Naive thymus-derived CD4-positive, alpha-beta T cell (primary cell): ENCODE measurements around the gene TTC38. TPM values are rescaled to one million over a fixed set of nuclear protein-coding genes. Genes with fewer than 3 reads are reported as not detected.
"Not testable (repeated sequence)": the region's sequence is repeated elsewhere in the genome, so short reads cannot be mapped to it uniquely, and the experiment has no call there.

Experiments
- ATAC-seq: fragments of 150-1000 bp; cut with Tn5 transposase; 2 replicates; pipeline ENCODE4 v1.10.0; 2021; ENCODE audit warnings: mild to moderate bottlenecking, moderate library complexity
- CTCF ChIA-PET: fragments of 350-600 bp; sonication (Branson Sonifier 250); formaldehyde crosslinking; loops from one replicate; lab custom pipeline; 2021; ENCODE audit warnings: antibody characterized with exemption; lab: Charles Lee
- POLR2A ChIA-PET: fragments of 350-600 bp; sonication (Branson Sonifier 250); formaldehyde crosslinking; loops from one replicate; lab custom pipeline; 2021; ENCODE audit warnings: antibody characterized with exemption, inconsistent platforms; lab: Charles Lee
- DNase-seq, 9 donors: peaks; one replicate each; pipeline versions ENCODE4 v3.0.0 to v3.0.0-alpha.2; 2020 to 2022; ENCODE audit warnings: mixed read lengths in 1 of 9
- H3K27ac ChIP-seq: one replicate; pipeline ENCODE4 v1.7.0; 2013; ENCODE audit warnings: mild to moderate bottlenecking, low read depth, low read length, moderate library complexity
- H3K27me3 ChIP-seq, 2 donors: one replicate each; pipeline ENCODE4 v1.7.0; 2013; ENCODE audit warnings: low read length in 2 of 2, mild to moderate bottlenecking in 2 of 2, moderate library complexity in 2 of 2; ENCODE audit not compliant: control insufficient read depth in 2 of 2, insufficient read depth in 2 of 2
- H3K36me3 ChIP-seq, 3 experiments: 1 replicate in 2 of 3; 2 replicates in 1 of 3; pipeline ENCODE4 v1.7.0; 2013; ENCODE audit warnings: low read length in 3 of 3, mild to moderate bottlenecking in 3 of 3, moderate library complexity in 1 of 3; ENCODE audit not compliant: insufficient read depth in 3 of 3, control insufficient read depth in 2 of 3
- H3K4me1 ChIP-seq, 2 donors: one replicate each; pipeline ENCODE4 v1.7.0; 2013; ENCODE audit warnings: low read length in 2 of 2, mild to moderate bottlenecking in 2 of 2, moderate library complexity in 1 of 2; ENCODE audit not compliant: control insufficient read depth in 2 of 2, insufficient read depth in 2 of 2
- H3K4me3 ChIP-seq: 2 replicates; pipeline ENCODE4 v1.7.0; 2013; ENCODE audit warnings: mild to moderate bottlenecking, low read length
- H3K9me3 ChIP-seq, 3 experiments: 1 replicate in 2 of 3; 2 replicates in 1 of 3; pipeline ENCODE4 v1.7.0; 2013; ENCODE audit warnings: low read length in 3 of 3; ENCODE audit not compliant: control insufficient read depth in 2 of 3
- H3K27ac Mint-ChIP-seq, 9 donors: one replicate each; pipeline ENCODE4 v1.8.0; 2020 to 2022; ENCODE audit warnings: mixed read lengths in 9 of 9, mild to moderate bottlenecking in 8 of 9, moderate library complexity in 5 of 9, inconsistent platforms in 2 of 9
- H3K27me3 Mint-ChIP-seq, 5 donors: one replicate each; pipeline ENCODE4 v1.8.0; 2021 to 2022; ENCODE audit warnings: mixed read lengths in 5 of 5, mild to moderate bottlenecking in 1 of 5
- H3K36me3 Mint-ChIP-seq, 5 donors: one replicate each; pipeline ENCODE4 v1.8.0; 2020 to 2022; ENCODE audit warnings: mixed read lengths in 5 of 5, mild to moderate bottlenecking in 3 of 5, inconsistent platforms in 1 of 5
- H3K4me1 Mint-ChIP-seq, 7 donors: one replicate each; pipeline ENCODE4 v1.8.0; 2020 to 2022; ENCODE audit warnings: mixed read lengths in 7 of 7, mild to moderate bottlenecking in 3 of 7, inconsistent platforms in 1 of 7
- H3K4me3 Mint-ChIP-seq, 10 donors: one replicate each; pipeline ENCODE4 v1.8.0; 2020 to 2022; ENCODE audit warnings: mild to moderate bottlenecking in 10 of 10, mixed read lengths in 10 of 10, moderate library complexity in 6 of 10, inconsistent platforms in 2 of 10
- H3K9me3 Mint-ChIP-seq, 11 donors: one replicate each; pipeline ENCODE4 v1.8.0; 2020 to 2022; ENCODE audit warnings: mixed read lengths in 11 of 11, mild to moderate bottlenecking in 4 of 11, inconsistent platforms in 1 of 11, moderate library complexity in 1 of 11
- intact Hi-C, 2 donors: fragments of 100-400 bp; cut with micrococcal nuclease; formaldehyde crosslinking; loops; one replicate each; pipeline ENCODE4 v1.15.1; 2023
- polyA plus RNA-seq, 2 donors: library from polyadenylated mRNA; unstranded; fragments of 300-500 nt; fragmentation: Illumina TruSeq; gene quantifications; one replicate each; pipeline ENCODE4 v1.2.3, GENCODE V29; 2021
- total RNA-seq, 6 experiments: library from RNA in 5 of 6; stranded (reverse) in 5 of 6; gene quantifications; 1 replicate in 5 of 6; 2 replicates in 1 of 6; pipeline ENCODE4 v1.2.3 and lab custom pipeline; 2021 to 2026

The TTC38 gene
- total and polyA plus RNA-seq, 7 experiments from 2014 or later, result 2.9 to 26.0 (median 6.6) TPM

DNA sequence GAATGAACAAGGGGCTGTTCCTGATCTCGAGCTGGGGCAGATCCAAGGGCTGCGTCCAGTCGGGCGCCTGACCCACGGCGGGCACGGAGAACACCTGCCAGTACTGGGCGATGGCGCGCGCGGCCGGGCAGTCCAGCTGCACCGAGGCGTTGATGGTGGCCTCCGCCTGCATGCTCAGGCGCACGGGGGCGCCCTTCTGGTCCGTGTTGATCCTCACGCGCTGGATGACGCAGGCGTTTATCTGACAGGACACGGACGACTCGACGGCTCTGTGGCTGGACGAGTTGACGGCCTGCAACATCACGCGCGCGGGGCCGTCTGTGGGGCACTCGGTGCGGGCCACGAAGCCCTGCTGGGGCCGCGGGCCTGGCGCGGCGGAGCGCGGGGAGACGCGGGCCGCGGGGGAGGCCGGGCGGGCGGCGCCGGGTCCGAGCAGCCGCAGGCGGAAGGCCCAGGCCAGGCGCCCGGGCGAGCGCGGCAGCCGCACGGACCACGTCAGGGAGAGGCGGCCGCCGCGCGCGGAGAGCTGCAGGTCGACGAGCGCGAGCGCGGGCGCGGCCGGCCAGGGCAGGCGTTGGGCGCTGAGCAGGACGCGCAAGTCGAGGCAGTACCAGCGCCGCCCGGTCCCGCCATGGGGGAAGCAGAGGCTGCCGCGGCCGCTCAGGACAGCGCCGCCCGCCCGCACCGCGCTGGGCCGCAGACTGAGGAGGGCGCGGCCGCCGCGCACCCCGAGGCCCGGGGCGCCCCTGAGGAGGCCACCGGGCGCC lies 5.2 kb upstream of the TTC38 start:
- Mint-ChIP-seq H3K27me3 (peaks cover 42 to 83% (median 67%) of the 10 kb centered on the region in 5 donors), H3K9me3 (peaks cover 0 to 55% (median 12%) of the 10 kb centered on the region in 11 donors), H3K27ac (no peak overlapping the region), H3K36me3 (peaks cover 0 to 26% (median 14%) of the 10 kb centered on the region in 5 donors), H3K4me1 (peaks cover 6 to 14% (median 9%) of the 10 kb centered on the region in 7 donors), H3K4me3 (peak overlapping the region in 3 of 10 donors; percentile 8 to 42 (median 13))
- ATAC-seq (peak; percentile 84), DNase-seq (peak in 1 of 9 donors; percentile 32)
- Histone ChIP-seq H3K27ac (no peak overlapping the region), H3K27me3 (peaks cover 0 to 14% of the 10 kb centered on the region in 2 donors), H3K36me3 (no peaks in the 10 kb centered on the region), H3K4me3 (no peak overlapping the region), H3K4me1 (no peaks in the 10 kb centered on the region), H3K9me3 (no peaks in the 10 kb centered on the region)
- CTCF ChIA-PET, result no interaction called here
- intact Hi-C loops, result no loop called here
- POLR2A ChIA-PET, result no interaction called here

GRCh38 chr22:46263216-46263590 lies 4.6 kb upstream of the TTC38 start, which contains the start of gene PKDREJ:
Gene PKDREJ (minus strand): TSS chr22:46263343. CDS start chr22:46263322, 21 bp downstream.
- H3K36me3 Mint-ChIP-seq, result peaks cover 0 to 23% (median 14%) of the 10 kb centered on the region in 5 donors
- POLR2A ChIA-PET, result no interaction called here
- no peaks in the 10 kb centered on the region for H3K36me3 ChIP-seq
- CTCF ChIA-PET, result no interaction called here
- peaks cover 42 to 78% (median 61%) of the 10 kb centered on the region in 5 donors for H3K27me3 Mint-ChIP-seq
- H3K4me3 ChIP-seq, result no peak within 1 kb of the TSS
- peaks cover 7 to 17% (median 9%) of the 10 kb centered on the region in 7 donors for H3K4me1 Mint-ChIP-seq
- intact Hi-C loops, result no loop called here
- H3K4me1 ChIP-seq, result peaks cover 0 to under 1% of the 10 kb centered on the region in 2 donors
- H3K9me3 Mint-ChIP-seq, result peaks cover 0 to 50% (median 7%) of the 10 kb centered on the region in 11 donors
- no peaks in the 10 kb centered on the region for H3K9me3 ChIP-seq
- peaks cover 0 to 14% of the 10 kb centered on the region in 2 donors for H3K27me3 ChIP-seq
- no peak within 1 kb of the TSS for H3K27ac Mint-ChIP-seq
- ATAC-seq (no peak), DNase-seq (no peak)
- H3K4me3 Mint-ChIP-seq, result peak within 1 kb of the TSS in 8 of 10 donors; percentile 3 to 73 (median 56)
- no peak within 1 kb of the TSS for H3K27ac ChIP-seq

GRCh38 chr22:46264520-46264919 lies 3.3 kb upstream of the TTC38 start:
- H3K27ac ChIP-seq, H3K36me3 ChIP-seq, CTCF ChIA-PET, H3K27ac Mint-ChIP-seq, H3K4me1 ChIP-seq, ATAC-seq, H3K4me3 ChIP-seq, H3K9me3 ChIP-seq, intact Hi-C loops, DNase-seq, H3K4me3 Mint-ChIP-seq, POLR2A ChIA-PET: not testable (repeated sequence)
- peaks cover 9 to 21% (median 11%) of the 10 kb centered on the region in 7 donors for H3K4me1 Mint-ChIP-seq
- H3K9me3 Mint-ChIP-seq, result peaks cover 0 to 36% (median 4%) of the 10 kb centered on the region in 11 donors
- peaks cover 0 to 23% (median 14%) of the 10 kb centered on the region in 5 donors for H3K36me3 Mint-ChIP-seq
- H3K27me3 ChIP-seq, result peaks cover 0 to 14% of the 10 kb centered on the region in 2 donors
- peaks cover 37 to 65% (median 53%) of the 10 kb centered on the region in 5 donors for H3K27me3 Mint-ChIP-seq

DNA sequence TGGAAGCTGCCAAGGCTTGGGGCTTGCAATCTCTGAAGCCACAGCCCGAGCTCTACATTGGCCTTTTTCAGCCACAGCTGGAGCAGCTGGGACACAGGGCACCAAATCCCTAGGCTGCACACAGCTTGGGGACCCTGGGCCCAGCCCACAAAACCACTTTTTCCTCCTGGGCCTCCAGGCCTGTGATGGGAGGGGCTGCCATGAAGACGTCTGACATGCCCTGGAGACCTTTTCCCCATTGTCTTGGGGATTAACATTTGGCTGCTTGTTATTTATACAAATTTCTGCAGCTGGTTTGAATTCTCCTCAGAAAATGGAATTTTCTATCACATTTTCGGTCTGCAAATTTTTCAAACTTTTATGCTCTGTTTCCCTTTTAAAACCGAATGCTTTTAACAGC lies 2.2 kb upstream of the TTC38 start:
- H3K36me3 Mint-ChIP-seq, result peaks cover 0 to 18% (median 14%) of the 10 kb centered on the region in 5 donors
- peaks cover 0 to 26% (median 3%) of the 10 kb centered on the region in 11 donors for H3K9me3 Mint-ChIP-seq
- CTCF ChIA-PET, H3K4me1 ChIP-seq, H3K27ac ChIP-seq, H3K27ac Mint-ChIP-seq, H3K9me3 ChIP-seq, DNase-seq, H3K4me3 ChIP-seq, POLR2A ChIA-PET, H3K36me3 ChIP-seq, H3K4me3 Mint-ChIP-seq, ATAC-seq: not testable (repeated sequence)
- H3K27me3 Mint-ChIP-seq, result peaks cover 33 to 54% (median 43%) of the 10 kb centered on the region in 5 donors
- H3K4me1 Mint-ChIP-seq, result peaks cover 9 to 27% (median 17%) of the 10 kb centered on the region in 7 donors
- H3K27me3 ChIP-seq, result peaks cover 0 to 14% of the 10 kb centered on the region in 2 donors
- intact Hi-C loops, result loop anchor here in 1 of 2 donors (2.0 kb wide), 1 partner anchor 15 kb away; the partner anchor contains the start of gene CDPF1

- Mint-ChIP-seq H3K27ac (peak overlapping the region in 2 of 9 donors; percentile 59 to 77), H3K27me3 (peaks cover 3 to 21% (median 13%) of the 10 kb centered on the region in 5 donors), H3K9me3 (peaks cover 0 to 13% (median 0%) of the 10 kb centered on the region in 11 donors), H3K36me3 (peaks cover 0 to 14% (median 3%) of the 10 kb centered on the region in 5 donors), H3K4me3 (peak overlapping the region; percentile 50 to 93 (median 74)), H3K4me1 (peaks cover 6 to 19% (median 13%) of the 10 kb centered on the region in 7 donors)
- Histone ChIP-seq H3K4me3 (no peak overlapping the region), H3K36me3 (peaks cover 0 to 7% (median 0%) of the 10 kb centered on the region in 3 experiments), H3K27me3 (no peaks in the 10 kb centered on the region), H3K9me3 (no peaks in the 10 kb centered on the region), H3K4me1 (peaks cover 0 to 4% of the 10 kb centered on the region in 2 donors), H3K27ac (no peak overlapping the region)
- ATAC-seq (no peak), DNase-seq (no peak)
- intact Hi-C loops, result no loop called here
- ChIA-PET POLR2A (no interaction called here), CTCF (interaction anchor here (0.6 to 1.1 kb wide), 2 partner anchors 16 to 261 kb away, joined by 3 read pairs; no protein-coding TSS in a partner anchor)
Observed at GRCh38 chr22:46269564-46269963, 1.8 kb downstream of the TTC38 start.

DNA sequence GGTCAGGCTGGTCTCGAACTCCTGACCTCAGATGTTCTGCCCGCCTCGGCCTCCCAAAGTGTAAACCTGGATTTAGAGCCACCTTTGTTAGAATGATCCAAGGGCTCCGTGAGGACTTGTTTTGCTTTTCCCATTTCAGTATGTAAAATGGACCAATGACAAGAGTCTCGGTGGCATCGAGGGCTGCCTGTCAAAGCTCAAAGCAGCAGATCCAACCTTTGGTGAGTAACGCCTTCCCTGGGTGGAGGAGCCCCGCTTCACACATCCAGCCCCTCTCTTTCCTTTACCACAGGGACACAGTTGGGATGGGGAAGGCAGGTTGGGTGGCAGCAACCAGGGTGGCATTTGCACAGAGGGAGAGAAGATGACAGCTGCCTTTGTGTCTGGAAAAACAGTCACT lies 4.4 kb downstream of the TTC38 start:
- H3K4me1 Mint-ChIP-seq, result peaks cover 4 to 21% (median 15%) of the 10 kb centered on the region in 7 donors
- peaks cover 0 to 14% (median 0%) of the 10 kb centered on the region in 3 experiments for H3K36me3 ChIP-seq
- CTCF ChIA-PET, result no interaction called here

More for the DNA sequence above, 4.4 kb downstream of the TTC38 start:
- Mint-ChIP-seq H3K27me3 (no peaks in the 10 kb centered on the region), H3K4me3 (no peak overlapping the region), H3K27ac (no peak overlapping the region), H3K36me3 (peaks cover 7 to 23% (median 14%) of the 10 kb centered on the region in 5 donors), H3K9me3 (peaks cover 0 to 4% (median 0%) of the 10 kb centered on the region in 11 donors)
- DNase-seq, result no peak
- intact Hi-C loops, result no loop called here
- no peak overlapping the region for H3K27ac ChIP-seq
- no peaks in the 10 kb centered on the region for H3K9me3 ChIP-seq
- no peak for ATAC-seq
- peaks cover 0 to 4% of the 10 kb centered on the region in 2 donors for H3K4me1 ChIP-seq
- POLR2A ChIA-PET, result no interaction called here
- H3K27me3 ChIP-seq, result no peaks in the 10 kb centered on the region
- no peak overlapping the region for H3K4me3 ChIP-seq
